ENCODE data around the gene PMEL. TPM values are rescaled to one million over a fixed set of nuclear protein-coding genes. Genes with fewer than 3 reads are reported as not detected.
"Not testable (repeated sequence)": the region's sequence is repeated elsewhere in the genome, so short reads cannot be mapped to it uniquely, and the experiment has no call there.

The PMEL gene
- total RNA-seq: 5.8 TPM

- DNase-seq (ENCODE audit: low spot score): no peak
These were observed at the start of gene PMEL for GRCh38 chr12:55965941-55966407. TSS of gene PMEL (minus strand) at chr12:55966042. CDS start at chr12:55966011, 31 bp downstream.

- DNase-seq (ENCODE audit: low spot score): no peak
These were observed 48.4 kb upstream of the PMEL start for GRCh38 chr12:56014205-56014604.

- no peak for DNase-seq (ENCODE audit: low spot score)
These were observed 47.6 kb upstream of the PMEL start for GRCh38 chr12:56013482-56013881.

GRCh38 chr12:56011509-56012090 lies 45.8 kb upstream of the PMEL start:
- no peak for DNase-seq (ENCODE audit: low spot score)

GRCh38 chr12:56010111-56010570 lies 44.3 kb upstream of the PMEL start:
- DNase-seq (ENCODE audit: low spot score): no peak

- DNase-seq (ENCODE audit: low spot score): peak; percentile 61
These were observed 42.0 kb upstream of the PMEL start for GRCh38 chr12:56007564-56008559.

- no peak for DNase-seq (ENCODE audit: low spot score)
These were observed 38.4 kb upstream of the PMEL start for GRCh38 chr12:56004211-56004610.

GRCh38 chr12:56003376-56003775 lies 37.5 kb upstream of the PMEL start:
- DNase-seq (ENCODE audit: low spot score): not testable (repeated sequence)

GRCh38 chr12:56001487-56002100 lies 35.8 kb upstream of the PMEL start:
- DNase-seq (ENCODE audit: low spot score): no peak

GRCh38 chr12:55999999-56000540 lies 34.2 kb upstream of the PMEL start:
- not testable (repeated sequence) for DNase-seq (ENCODE audit: low spot score)

- not testable (repeated sequence) for DNase-seq (ENCODE audit: low spot score)
These were observed 33.7 kb upstream of the PMEL start for GRCh38 chr12:55999522-55999921.

- DNase-seq (ENCODE audit: low spot score): no peak
These were observed 31.7 kb upstream of the PMEL start for GRCh38 chr12:55997535-55997859.

GRCh38 chr12:55996715-55997534 lies 31.1 kb upstream of the PMEL start, which contains the start of gene SUOX:
TSS of gene SUOX (plus strand) at chr12:55997276. CDS start at chr12:56002222, 4,946 bp downstream.
- peak; percentile 98 for DNase-seq (ENCODE audit: low spot score)

- peak; percentile 74 for DNase-seq (ENCODE audit: low spot score)
These were observed 30.4 kb upstream of the PMEL start for GRCh38 chr12:55996201-55996714.

GRCh38 chr12:55995366-55995765 lies 29.5 kb upstream of the PMEL start:
- DNase-seq (ENCODE audit: low spot score): no peak

GRCh38 chr12:55993230-55993853 lies 27.5 kb upstream of the PMEL start:
- no peak for DNase-seq (ENCODE audit: low spot score)

- DNase-seq (ENCODE audit: low spot score): no peak
These were observed 25.3 kb upstream of the PMEL start for GRCh38 chr12:55991110-55991509.

GRCh38 chr12:55985976-55986375 lies 20.1 kb upstream of the PMEL start:
- not testable (repeated sequence) for DNase-seq (ENCODE audit: low spot score)

- DNase-seq (ENCODE audit: low spot score): no peak
These were observed 19.5 kb upstream of the PMEL start for GRCh38 chr12:55985341-55985740.

- DNase-seq (ENCODE audit: low spot score): no peak
These were observed 19.0 kb upstream of the PMEL start for GRCh38 chr12:55984861-55985260.
